MM.1S (cell line): Measurements from ENCODE around the gene ACYP2.

Source experiments
- CTCF ChIP-seq: fragments of 300-600 bp; sonication (generic); IDR thresholded peaks from 2 replicates; pipeline ENCODE4 v1.5.1; 2016; ENCODE audit warnings: antibody characterized with exemption, low read length, mixed read lengths
- EZH2 ChIP-seq: fragments of 300-600 bp; sonication (generic); optimal IDR thresholded peaks from 2 replicates; pipeline ENCODE3; 2017; ENCODE audit warnings: low read depth, mild to moderate bottlenecking, antibody characterized with exemption, low read length, mixed read lengths
- EZH2phosphoT487 ChIP-seq: fragments of 300-600 bp; sonication (generic); IDR thresholded peaks from 2 replicates; pipeline ENCODE4 v1.6.1; 2018; ENCODE audit warnings: antibody characterized with exemption, low read length

GRCh38 chr2:54224997-54225396 is 109.6 kb downstream of the ACYP2 start:
- TF ChIP-seq CTCF (no peak), EZH2 (no peak), EZH2phosphoT487 (no peak)
